ENCODE data around the gene GORASP2.
"Not testable (repeated sequence)": the region's sequence is repeated elsewhere in the genome, so short reads cannot be mapped to it uniquely, and the experiment has no call there.

Gene GORASP2

DNA sequence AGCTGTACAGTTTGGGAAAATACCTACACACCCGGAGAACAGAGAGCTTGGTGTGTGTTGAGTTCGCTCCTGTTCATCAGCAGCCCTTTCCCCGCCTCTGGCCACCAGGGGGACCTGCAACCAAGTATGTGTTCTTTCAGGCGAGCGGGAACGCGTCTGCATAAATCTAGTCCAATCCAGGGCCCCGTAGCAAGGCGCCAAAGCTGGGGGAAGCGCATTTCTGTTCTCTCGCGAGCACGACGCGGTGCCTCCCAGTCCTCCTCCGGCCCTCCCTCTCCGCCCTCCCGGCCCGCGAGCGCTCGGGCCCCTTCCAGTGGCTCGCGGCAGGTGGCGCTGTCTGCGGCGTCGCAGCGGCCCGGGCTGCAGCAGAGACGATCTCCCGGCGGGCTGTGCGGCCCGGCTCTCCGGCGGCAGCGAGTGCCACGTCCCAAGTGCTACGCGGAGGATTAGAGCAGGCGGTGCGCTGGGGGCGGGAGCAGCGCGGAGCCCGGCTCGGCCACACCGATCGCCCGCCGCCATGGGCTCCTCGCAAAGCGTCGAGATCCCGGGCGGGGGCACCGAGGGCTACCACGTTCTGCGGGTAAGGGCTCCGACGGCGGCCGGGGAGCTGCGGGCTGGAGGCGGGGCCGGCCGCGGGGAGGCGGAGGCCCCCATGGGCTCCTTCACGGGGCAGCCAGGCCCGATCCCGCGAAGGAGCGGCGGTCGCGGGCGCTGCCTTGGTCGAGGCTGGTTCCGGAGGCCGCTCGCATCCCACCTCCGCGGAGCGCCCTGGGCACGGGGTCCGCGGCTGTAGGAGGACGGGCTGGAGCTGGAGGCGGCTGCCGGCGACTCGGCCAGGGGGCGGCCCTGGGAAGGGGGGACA, at the start of gene GORASP2:
Gene GORASP2 (plus strand): TSS at position 430 of the 862 bp plus-strand sequence. CDS start 88 bp downstream, at position 518.
- peak; percentile 98 for DNase-seq

DNA sequence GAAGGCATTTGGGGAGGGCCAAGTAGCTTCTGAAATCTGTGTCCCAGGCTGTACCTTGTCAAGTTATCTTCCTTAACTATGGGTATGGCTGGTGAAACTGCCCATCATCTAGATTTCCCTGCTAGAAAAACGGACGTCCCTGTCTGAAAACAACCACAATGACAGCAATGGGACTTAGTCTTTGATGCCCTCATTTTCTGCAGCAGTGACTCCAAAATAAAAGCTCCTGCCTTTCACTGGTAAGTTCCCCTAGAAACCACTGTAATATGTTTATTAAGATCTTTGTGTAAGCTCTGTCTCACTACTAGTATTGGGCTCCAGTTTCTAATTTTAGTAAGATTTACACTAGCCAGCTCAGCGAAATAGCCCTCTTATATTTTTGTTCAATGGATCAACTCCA, 47.2 kb upstream of the GORASP2 start:
- no peak for DNase-seq

- no peak for DNase-seq
These were observed 46.3 kb upstream of the GORASP2 start for GRCh38 chr2:170882758-170883157.

DNA sequence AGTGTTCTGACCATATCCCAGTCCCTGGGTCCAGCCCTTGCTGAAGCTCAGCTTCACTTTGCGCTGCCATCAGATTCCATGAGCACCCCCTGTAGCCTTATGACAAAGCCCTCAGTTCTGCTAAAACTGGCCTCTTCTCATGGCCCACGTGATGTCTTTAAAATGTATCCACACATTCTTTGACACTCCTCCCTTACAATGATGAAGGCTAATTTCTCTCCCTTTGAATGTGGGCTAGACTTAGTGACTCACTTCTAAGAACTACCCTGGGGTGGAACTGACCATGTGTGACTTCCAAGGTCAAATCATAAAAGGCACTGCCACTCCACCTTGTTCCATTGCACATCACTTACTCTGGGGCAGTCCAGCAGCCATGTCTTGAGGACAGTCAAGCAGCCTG, 45.4 kb upstream of the GORASP2 start:
- DNase-seq: no peak

GRCh38 chr2:170885130-170885791, 43.8 kb upstream of the GORASP2 start:
- no peak for DNase-seq

DNA sequence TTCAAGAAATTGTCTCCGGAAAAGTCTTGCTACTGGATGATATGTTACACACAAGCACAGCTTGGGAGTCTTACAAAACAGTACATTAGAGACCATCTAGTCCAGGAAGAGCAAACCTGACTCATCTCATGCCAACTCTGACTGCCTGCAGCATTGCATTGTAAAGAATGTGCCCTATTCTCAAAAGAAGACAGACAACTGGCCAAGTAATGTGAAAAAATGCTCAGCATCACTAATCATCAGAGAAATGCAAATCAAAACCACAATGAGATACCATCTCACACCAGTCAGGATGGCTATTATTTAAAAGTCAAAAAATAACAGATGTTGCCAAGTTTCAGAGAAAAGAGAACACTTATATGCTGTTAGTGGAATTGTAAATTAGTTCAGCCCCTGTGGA, 42.7 kb upstream of the GORASP2 start:
- DNase-seq: no peak

GRCh38 chr2:170887496-170887895, 41.6 kb upstream of the GORASP2 start:
- DNase-seq: no peak

- DNase-seq: no peak
These were observed 41.2 kb upstream of the GORASP2 start for GRCh38 chr2:170887896-170888295.

DNA sequence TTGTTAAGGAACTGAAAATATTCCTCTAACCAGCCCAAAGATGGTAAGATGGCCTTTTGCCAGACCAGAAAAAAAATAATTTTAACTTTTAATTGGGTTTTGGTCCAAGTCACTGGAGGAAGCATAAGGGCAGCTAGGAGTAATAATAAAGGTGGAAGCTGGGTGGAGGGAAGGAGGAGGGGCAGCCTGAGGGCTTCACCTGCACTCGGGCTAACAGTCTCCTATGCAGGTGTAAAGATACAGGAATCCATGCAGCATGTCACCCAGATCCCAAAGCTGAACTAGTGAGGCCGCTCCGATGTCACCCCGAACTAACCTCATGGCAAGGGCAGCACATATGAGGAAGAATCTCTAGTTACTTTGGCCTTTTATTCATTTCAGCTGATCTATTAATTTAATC, 37.2 kb upstream of the GORASP2 start:
- no peak for DNase-seq

- DNase-seq: no peak
These were observed 36.6 kb upstream of the GORASP2 start for GRCh38 chr2:170892391-170892951.

- DNase-seq: no peak
These were observed 33.9 kb upstream of the GORASP2 start for GRCh38 chr2:170895023-170895757.

- no peak for DNase-seq
These were observed 32.4 kb upstream of the GORASP2 start for GRCh38 chr2:170896622-170897021.

DNA sequence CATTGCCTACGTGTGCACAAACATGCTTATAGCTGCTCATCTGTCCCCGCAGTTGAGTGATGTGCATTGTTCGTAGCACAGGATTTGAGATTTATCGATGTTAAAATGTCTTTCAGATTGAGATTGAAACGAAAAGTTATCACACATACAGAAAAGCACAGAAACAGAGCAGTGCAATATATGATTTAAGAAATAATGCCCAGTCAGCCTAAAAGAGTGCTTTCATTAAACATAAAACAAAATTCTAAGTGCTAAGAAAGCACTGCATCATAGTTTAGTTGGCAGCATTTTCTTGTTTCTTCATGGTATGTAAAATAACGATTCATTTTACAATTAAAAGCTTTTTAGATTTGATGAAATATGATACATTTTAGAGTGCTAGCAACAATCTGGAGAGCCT, 31.9 kb upstream of the GORASP2 start:
- DNase-seq: no peak

- no peak for DNase-seq
These were observed 23.2 kb upstream of the GORASP2 start for GRCh38 chr2:170905864-170906263.

GRCh38 chr2:170911314-170911889, 17.7 kb upstream of the GORASP2 start:
- no peak for DNase-seq

- not testable (repeated sequence) for DNase-seq
These were observed 13.9 kb upstream of the GORASP2 start for GRCh38 chr2:170914994-170915666.

DNA sequence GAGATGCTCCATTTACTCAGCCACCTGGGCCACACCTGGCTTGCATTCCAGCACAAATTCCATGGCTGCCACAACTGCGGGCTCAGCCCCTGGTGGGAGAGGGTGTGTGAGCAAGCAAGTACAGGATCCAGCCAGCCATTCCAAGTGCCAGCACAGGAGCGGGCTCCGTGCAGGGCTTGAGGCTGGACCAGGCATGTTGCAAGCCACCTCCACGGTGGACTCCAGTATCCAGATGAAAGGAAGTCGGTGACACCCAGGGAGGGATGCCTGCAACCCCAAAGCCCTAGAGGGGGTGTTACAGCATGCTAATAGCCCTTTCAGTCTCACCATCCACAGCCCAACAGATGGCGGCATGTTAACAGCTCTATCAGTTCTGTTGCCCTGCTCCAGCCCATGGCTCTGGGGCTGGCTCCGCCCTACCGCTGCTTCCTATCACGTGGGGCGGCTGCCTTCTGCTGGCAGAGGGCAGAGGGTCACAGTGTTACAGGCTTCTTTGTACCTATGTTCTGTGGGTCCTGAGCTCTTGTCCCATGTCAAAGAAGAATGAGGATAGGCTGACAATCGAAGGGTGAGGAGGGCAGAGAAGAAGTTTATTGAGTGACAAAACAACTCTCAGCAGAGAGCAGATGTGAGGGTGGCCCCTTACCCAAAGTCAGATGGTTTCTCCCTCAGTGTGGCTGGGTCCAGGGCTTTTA, 11.7 kb upstream of the GORASP2 start:
- no peak for DNase-seq

DNA sequence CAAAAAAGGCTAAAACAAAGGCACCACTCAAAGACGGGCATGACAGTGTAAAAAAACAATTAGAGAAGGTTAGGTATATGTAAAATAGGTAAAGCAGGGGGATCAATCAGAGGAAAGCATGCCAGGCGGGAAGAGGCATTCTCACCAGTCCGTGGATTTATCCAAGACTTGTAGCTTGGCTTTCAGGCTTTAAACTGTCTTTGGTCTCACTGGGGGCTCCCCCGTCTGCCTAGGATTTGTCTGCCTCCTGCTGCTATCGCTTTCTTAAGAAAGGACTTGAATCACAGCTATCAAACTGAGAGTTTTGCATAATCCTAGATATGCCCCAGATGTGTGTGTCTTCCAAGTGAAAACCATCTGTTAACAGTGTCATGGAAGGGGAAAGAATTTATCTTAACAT, 11.1 kb upstream of the GORASP2 start:
- DNase-seq: no peak

- not testable (repeated sequence) for DNase-seq
These were observed 7.2 kb upstream of the GORASP2 start for GRCh38 chr2:170921873-170922272.

GRCh38 chr2:170922634-170923494, 6.2 kb upstream of the GORASP2 start:
- DNase-seq: no peak

DNA sequence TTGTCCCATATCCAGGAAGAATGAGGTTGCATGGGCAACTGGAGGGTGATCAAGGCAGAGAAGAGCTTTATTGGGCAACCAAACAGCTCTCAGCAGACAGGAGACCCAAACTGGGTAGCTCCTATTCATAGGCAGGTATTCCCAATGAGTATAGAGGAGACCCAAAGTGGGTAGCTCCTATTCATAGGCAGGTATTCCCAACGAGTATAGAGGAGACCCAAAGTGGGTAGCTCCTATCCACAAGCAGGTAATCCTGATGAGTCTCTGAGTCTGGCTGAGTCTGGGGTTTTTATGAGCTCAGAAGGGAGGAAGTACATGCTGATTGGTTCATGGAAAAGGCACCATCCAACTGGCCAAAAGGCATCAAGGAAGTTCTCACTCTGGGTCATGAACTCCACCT, 5.3 kb upstream of the GORASP2 start:
- no peak for DNase-seq

Measured in CD4-positive, alpha-beta T cell treated with Interleukin-6 for 4 hours (primary cell).